C4-2B (cell line): ENCODE results near the gene TOX2.

Experiments used
- ZFX ChIP-seq: fragments of 450-650 bp; IDR thresholded peaks from 2 replicates; pipeline ENCODE4 v1.6.1; 2017
- TF ChIP-seq, protein P1 (sequence below): fragments of 450-650 bp; conservative IDR thresholded peaks from 2 replicates; pipeline ENCODE4 v1.5.1; 2017; ENCODE audit warnings: mild to moderate bottlenecking

- TF ChIP-seq, protein P1, sequence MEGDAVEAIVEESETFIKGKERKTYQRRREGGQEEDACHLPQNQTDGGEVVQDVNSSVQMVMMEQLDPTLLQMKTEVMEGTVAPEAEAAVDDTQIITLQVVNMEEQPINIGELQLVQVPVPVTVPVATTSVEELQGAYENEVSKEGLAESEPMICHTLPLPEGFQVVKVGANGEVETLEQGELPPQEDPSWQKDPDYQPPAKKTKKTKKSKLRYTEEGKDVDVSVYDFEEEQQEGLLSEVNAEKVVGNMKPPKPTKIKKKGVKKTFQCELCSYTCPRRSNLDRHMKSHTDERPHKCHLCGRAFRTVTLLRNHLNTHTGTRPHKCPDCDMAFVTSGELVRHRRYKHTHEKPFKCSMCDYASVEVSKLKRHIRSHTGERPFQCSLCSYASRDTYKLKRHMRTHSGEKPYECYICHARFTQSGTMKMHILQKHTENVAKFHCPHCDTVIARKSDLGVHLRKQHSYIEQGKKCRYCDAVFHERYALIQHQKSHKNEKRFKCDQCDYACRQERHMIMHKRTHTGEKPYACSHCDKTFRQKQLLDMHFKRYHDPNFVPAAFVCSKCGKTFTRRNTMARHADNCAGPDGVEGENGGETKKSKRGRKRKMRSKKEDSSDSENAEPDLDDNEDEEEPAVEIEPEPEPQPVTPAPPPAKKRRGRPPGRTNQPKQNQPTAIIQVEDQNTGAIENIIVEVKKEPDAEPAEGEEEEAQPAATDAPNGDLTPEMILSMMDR, result no peak
- TF ChIP-seq ZFX, result no peak
Measured at GRCh38 chr20:44028003-44028730, 113.5 kb downstream of the TOX2 start.
